Activated naive CD4-positive, alpha-beta T cell treated with anti-CD3 and anti-CD28 coated beads, Interleukin-2, amount 50 U/mL, for 72 hours (primary cell): ENCODE measurements around the gene AMDHD1. TPM values are rescaled to one million over a fixed set of nuclear protein-coding genes. Genes with fewer than 3 reads are reported as not detected.

Experiments used
- ATAC-seq, 2 donors: fragments of 150-1000 bp; cut with Tn5 transposase; 2 replicates each; pipeline ENCODE4 v1.10.0; 2021; ENCODE audit warnings: mild to moderate bottlenecking in 2 of 2, moderate library complexity in 2 of 2
- DNase-seq, 2 donors: peaks; one replicate each; pipeline ENCODE4 v3.0.0; 2021 to 2022; ENCODE audit warnings: low spot score in 2 of 2
- H3K27ac Mint-ChIP-seq, 2 donors: one replicate each; pipeline ENCODE4 v1.8.0; 2022; ENCODE audit warnings: mild to moderate bottlenecking in 2 of 2, mixed read lengths in 2 of 2
- H3K36me3 Mint-ChIP-seq, 2 donors: one replicate each; pipeline ENCODE4 v1.8.0; 2022; ENCODE audit warnings: mixed read lengths in 2 of 2
- H3K9me3 Mint-ChIP-seq, 2 donors: one replicate each; pipeline ENCODE4 v1.8.0; 2022; ENCODE audit warnings: mixed read lengths in 2 of 2
- total RNA-seq, 2 donors: library from RNA; stranded (reverse); gene quantifications; one replicate each; pipeline ENCODE4 v1.2.3, GENCODE V29; 2022

Gene AMDHD1
- total RNA-seq, 2 donors from 2014 or later: 0.32 to 0.99 TPM

DNA sequence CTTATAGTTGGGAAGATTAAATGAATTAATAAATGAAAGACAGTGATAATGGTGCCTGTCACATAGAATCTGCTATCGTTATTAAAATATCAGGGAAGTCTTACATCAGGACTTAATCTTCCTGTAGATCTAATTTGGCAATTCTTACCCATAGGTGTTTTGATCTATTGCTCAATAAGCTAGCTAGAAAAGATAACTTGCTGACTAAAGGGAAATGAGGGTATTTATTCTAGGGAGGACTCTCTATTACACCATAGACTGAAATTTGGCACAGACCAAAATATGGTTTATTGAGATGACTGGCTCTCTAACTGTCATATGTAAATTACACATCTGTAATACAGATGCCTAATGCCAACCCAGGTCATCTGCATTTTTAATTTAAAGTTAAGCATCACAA is 41.6 kb downstream of the AMDHD1 start:
- ATAC-seq (no peak), DNase-seq (no peak)
- no peak overlapping the region for H3K27ac Mint-ChIP-seq
- H3K36me3 Mint-ChIP-seq: no peaks in the 10 kb centered on the region
- H3K9me3 Mint-ChIP-seq: no peaks in the 10 kb centered on the region

DNA sequence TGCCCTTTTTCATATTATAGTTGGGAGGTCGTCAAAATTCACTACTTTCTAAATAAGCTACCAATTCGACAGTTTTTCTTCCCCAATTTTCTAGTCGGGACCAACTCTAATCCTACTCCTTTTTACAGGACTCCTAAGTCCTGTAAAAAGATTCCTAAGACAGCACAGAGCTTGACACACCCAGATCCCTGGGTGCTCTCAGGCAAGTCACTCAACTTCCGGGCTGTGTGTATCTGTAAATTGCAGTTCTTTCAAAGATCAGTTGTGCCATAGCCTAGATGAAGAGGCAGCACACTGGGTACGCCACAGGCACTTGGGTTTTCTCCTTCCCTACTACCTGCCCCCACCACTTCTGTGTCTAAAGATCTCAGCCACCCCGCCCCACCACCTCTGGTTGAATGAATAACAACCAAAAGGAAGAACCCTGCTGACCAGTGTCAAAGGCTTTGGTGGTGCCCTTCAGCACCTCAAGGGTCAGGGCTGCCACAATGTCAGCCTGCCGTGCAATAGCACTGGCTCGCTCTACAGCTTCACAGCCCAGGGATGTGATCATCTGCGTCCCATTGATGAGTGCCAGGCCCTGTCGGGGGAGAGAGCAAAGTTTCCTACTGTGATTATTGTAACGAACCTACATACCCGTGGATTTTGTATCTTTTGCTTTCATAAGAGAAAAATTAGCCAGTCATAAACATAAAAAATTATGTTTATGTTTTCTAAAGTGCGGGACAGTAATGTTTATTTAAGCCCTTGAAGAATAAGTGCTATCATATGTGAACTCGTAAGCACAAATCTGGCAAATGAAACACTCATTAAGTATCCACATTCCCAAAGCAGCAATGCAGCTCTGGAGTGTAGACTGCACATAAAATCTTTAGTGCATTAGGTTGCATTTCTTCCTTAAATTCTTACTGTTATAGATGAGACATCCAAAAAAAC is 43.8 kb downstream of the AMDHD1 start:
- no peak overlapping the region for H3K27ac Mint-ChIP-seq
- no peaks in the 10 kb centered on the region for H3K36me3 Mint-ChIP-seq
- ATAC-seq: no peak
- no peak for DNase-seq
- no peaks in the 10 kb centered on the region for H3K9me3 Mint-ChIP-seq

DNA sequence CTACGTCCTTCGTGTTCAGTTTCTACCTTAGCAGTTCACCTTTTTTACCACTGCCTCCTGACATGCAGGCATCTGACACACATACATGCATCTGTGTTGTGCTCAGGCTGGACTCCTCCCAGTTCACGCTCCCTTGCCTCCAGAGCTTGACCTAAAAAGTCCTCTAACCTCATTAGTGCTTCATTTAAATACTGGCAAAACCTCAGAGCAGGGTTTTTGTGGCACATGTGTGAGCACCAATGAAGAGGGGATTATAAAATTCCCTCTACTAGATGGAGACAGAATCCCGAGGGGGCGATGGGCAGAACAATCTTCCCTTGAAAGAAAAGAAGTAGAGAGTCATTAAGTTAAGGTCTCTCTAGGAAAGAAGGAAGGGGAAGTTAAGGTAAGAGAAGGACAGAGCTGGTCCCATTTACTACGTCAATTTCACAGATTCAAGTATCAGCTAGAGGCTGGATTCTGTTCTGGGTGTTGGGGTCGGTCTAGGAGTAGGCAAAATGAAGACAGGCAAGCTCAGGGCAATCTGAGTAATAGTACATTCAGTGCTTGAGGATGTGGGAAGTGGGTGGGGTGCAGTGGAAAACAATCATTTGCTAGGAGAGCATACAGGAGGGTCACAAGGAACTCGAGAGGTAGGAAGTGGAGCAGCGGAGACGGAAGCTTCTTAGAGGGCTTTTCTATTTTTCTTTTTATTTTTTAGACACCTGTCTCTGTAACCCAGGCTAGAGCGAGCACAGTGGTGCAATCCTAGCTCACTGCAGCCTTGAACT is 45.6 kb downstream of the AMDHD1 start:
- Mint-ChIP-seq H3K9me3 (no peaks in the 10 kb centered on the region), H3K36me3 (no peaks in the 10 kb centered on the region), H3K27ac (peak overlapping the region in 1 of 2 donors; percentile 27)
- DNase-seq (no peak), ATAC-seq (no peak)

DNA sequence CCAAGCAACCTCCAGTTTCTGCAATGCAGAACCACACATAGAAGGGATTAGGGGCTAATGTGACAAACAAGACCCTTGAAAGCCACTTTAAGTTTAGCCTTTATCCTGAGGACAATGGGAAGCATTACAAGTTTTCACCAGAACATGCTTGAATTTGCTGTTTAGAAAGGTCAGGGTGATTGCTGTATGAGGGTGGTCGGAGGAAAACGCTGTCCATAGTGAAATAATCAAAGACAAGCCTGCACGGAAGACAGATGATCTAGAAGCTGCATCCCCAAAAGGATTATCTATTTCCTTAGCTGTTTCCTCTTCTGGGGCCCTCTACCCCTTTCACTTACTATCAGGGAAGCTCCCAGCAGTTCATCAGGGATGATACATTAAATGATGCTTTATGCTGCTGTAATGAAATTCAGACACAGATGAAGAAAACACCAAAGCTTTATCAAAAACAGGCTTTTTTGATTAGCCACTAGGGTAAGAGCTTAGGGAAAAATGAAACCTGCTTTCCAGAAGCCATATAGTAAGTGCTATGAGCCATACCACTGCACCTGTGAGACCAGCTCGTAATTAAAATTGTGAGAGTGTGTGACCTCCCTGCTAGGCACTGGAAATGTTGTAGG is 46.5 kb downstream of the AMDHD1 start:
- no peak overlapping the region for H3K27ac Mint-ChIP-seq
- H3K9me3 Mint-ChIP-seq: no peaks in the 10 kb centered on the region
- ATAC-seq (no peak), DNase-seq (no peak)
- H3K36me3 Mint-ChIP-seq: no peaks in the 10 kb centered on the region

DNA sequence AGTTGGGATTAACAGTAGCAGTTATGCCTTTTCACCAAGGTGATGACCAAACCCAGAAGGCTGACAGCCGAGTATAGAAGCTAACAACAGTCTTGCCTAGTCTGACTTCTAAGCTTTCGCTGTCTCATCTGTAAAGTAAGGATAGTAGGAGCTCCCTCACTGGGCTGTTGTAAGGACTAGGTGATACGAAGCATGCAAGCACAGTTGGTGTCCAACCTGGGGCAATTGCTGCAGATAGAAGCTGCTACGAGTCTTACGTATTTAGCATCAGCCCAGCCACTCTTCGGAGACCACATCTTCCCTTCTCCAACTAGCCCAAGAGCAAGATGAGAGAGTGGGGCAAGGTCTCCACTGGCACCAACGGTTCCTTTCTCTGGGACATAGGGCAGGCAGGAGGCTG is 47.0 kb downstream of the AMDHD1 start:
- ATAC-seq (no peak), DNase-seq (no peak)
- Mint-ChIP-seq H3K27ac (peak overlapping the region in 1 of 2 donors; percentile 7), H3K36me3 (no peaks in the 10 kb centered on the region), H3K9me3 (no peaks in the 10 kb centered on the region)

DNA sequence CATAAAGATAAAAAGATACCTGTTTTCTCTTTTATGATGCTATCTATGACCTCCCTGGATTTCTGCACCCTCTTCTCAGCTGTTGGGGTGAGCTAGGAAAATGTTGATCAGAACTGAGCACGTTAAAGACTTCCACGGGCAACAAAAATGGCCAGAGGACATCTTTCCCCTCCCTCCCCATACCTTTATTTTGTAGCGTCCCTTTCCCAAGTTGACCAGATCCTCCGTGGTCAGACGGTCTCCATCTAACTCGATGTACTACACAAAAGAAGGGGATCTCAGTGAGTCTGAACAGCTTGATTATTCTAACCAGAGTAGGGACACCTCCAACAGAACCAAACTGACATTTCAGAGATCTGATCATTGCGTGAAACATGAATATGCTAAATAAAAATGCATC is 50.8 kb downstream of the AMDHD1 start:
- no peak for DNase-seq
- no peak overlapping the region for H3K27ac Mint-ChIP-seq
- H3K36me3 Mint-ChIP-seq: no peaks in the 10 kb centered on the region
- no peaks in the 10 kb centered on the region for H3K9me3 Mint-ChIP-seq
- no peak for ATAC-seq

DNA sequence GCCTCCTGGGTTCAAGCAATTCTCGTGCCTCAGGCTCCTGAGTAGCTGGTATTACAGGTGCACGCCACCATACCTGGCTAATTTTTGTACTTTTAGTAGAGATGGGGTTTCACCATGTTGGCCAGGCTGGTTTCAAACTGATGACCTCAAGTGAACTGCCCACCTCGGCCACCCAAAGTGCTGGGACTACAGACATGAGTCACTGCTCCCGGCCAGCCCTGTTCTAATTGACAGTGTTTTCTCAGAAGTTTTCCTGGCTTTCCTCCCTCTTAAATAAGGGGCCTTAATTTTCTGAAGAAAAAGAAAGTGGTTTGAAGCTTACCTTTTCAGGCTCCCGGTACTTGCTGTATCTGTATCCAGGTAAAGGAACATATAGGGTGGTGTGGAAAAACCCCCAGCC is 51.3 kb downstream of the AMDHD1 start:
- Mint-ChIP-seq H3K9me3 (no peaks in the 10 kb centered on the region), H3K36me3 (no peaks in the 10 kb centered on the region), H3K27ac (no peak overlapping the region)
- ATAC-seq: no peak
- no peak for DNase-seq

DNA sequence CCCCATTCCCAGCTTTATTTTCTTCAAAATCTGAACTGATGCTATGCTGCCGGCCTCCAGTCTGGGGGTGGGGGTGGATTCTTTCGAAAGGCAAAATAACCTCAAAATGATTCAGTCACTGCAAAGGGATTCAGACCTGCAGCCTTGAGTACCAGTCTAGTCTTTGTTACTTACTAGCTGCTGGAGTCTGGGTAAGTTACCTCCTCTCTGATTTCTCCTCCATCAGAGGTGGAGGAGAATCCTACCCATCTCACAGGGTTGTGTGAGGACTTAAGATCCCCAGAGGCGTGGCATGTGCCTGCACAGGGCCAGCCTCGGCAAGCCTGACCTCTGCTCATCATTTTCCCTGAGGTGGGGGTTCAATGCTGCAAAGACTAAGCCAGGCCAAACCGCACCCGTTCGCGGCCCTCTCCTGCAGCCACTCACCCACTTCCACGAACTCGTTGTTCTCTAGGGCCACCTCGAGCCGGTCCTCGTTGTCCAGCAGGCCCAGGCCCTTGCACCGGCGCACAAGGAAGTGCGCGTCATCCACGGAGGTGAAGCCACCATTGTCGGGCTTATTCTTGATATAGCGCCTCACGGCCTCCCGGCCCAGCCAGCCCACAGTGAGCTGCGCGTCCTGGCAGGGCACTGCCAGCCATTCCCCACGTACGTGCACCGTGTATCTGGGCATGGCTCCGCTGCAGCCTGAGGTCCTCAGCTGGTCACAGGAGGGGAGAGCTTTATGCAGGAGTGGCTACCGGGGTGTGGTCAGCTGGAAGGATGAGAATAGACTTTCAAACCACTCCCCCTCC is 52.3 kb downstream of the AMDHD1 start:
- DNase-seq (no peak), ATAC-seq (no peak)
- H3K36me3 Mint-ChIP-seq: no peaks in the 10 kb centered on the region
- no peak overlapping the region for H3K27ac Mint-ChIP-seq
- H3K9me3 Mint-ChIP-seq: no peaks in the 10 kb centered on the region

DNA sequence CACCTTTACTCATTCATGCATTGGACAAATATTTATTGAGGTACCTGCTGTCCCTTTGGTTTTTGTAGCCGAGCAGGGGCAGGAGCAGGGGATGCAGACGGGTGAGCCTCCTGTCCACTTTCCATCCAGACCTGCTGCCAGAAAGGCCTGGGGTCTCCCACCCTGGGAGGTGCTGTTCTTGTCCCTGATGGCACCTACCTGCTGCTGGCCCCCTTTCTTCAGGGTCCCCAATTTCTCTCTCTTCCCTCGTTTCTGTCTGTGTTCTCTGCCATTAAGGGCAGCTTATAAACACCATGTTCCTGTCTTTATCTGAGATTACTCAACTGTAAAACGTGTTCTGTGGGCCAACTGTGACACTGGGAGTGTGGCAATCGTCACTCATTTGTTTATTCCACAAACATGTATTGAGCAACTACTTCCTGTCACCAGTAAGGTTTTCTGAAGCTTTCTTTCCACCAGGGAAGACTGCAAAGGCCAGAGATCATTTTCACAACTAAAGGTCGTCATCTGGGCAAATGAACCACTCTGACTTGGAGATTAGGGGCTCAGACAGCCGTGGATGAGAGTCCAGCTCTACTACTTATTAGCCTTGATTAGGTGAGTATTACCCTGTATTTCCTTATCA is 53.0 kb downstream of the AMDHD1 start, which contains the start of gene HAL:
Gene HAL (minus strand): TSS at position 311 of the 625 bp plus-strand sequence. CDS start 434 bp downstream, outside the sequence.
- H3K36me3 Mint-ChIP-seq: no peaks in the 10 kb centered on the region
- H3K9me3 Mint-ChIP-seq: no peaks in the 10 kb centered on the region
- DNase-seq (no peak), ATAC-seq (no peak)
- no peak within 1 kb of the TSS for H3K27ac Mint-ChIP-seq

DNA sequence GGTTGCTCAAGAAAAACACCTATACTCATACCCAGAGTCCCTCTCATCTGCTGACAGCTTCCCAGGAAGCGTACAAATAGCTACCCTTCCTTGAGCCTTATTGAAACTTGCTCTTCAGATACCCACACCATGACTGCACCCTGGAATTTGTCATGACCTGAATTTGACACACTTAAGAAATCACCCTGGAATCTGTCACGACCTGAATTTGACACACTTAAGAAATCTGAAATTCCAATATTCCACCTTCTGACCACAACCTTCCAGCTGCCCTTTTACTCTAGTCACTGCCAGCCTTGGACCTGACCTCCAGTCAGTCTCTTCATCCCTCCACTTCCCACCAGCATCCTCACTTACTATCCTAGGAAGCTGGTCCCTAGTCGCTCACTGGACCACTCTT is 54.1 kb downstream of the AMDHD1 start:
- Mint-ChIP-seq H3K36me3 (no peaks in the 10 kb centered on the region), H3K9me3 (no peaks in the 10 kb centered on the region), H3K27ac (no peak overlapping the region)
- ATAC-seq: no peak
- DNase-seq: no peak

DNA sequence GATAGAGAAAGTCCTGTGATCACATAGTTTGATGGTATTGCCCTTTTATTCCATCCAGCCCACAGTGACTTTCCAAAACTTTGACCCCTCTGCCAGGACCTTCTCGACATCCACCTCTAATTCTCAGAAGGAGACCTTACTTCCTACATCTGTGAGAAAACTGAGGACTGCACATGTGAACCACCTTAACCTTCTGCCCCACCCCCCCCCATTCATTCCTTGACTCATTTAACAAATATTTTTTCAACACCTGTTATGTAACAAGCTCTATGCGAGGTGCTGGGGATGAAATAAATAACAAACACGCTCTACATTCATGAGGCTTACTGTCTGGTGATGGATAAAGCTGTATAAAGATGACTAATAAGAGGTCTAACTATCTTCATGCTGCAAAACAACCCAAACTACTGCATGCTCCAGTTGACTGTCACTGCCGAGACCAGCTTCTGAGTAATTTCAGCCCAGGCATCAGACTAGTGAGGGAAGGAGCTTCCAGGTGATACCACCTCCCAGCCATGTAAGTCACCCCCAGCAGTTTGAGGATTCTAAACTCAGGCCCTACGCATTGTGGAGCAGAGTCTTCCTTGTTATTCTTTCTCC is 54.9 kb downstream of the AMDHD1 start:
- Mint-ChIP-seq H3K9me3 (no peaks in the 10 kb centered on the region), H3K27ac (peak overlapping the region in 1 of 2 donors; percentile 73), H3K36me3 (no peaks in the 10 kb centered on the region)
- DNase-seq (no peak), ATAC-seq (peak; percentile 30 to 71)

DNA sequence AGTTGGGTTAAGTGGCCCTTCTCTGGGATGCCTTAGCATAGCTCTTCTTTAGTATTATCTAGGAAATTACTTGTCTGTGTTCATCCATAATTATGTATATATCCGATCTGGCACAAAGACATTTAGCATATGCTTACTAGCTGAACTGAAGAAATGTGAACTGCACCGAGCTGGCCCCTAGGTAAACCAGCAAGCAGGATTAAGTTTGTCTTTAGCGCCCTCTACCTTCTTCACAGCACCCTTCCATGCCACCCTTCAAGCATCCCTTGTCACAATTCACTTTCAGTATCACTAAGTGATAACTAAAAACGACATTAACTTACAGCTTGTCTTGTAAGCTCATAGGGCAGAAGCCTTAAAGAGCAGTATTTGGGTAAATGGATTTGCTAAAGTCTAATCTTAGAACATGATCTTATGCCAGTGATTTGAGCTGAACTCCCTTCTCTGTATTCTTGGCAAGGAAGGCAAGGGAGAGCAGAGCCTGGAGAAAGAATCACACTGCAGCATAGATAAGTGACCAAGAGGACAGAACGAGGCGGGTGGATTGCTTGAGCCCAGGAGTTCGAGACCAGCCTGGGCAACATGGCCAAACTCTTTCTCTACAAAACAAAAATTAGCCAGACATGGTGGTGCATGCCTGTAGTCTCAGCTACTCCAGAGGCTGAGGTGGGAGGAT is 55.6 kb downstream of the AMDHD1 start:
- Mint-ChIP-seq H3K36me3 (no peaks in the 10 kb centered on the region), H3K27ac (peak overlapping the region in 1 of 2 donors; percentile 67)
- DNase-seq: peak in 1 of 2 donors; percentile 49

DNA sequence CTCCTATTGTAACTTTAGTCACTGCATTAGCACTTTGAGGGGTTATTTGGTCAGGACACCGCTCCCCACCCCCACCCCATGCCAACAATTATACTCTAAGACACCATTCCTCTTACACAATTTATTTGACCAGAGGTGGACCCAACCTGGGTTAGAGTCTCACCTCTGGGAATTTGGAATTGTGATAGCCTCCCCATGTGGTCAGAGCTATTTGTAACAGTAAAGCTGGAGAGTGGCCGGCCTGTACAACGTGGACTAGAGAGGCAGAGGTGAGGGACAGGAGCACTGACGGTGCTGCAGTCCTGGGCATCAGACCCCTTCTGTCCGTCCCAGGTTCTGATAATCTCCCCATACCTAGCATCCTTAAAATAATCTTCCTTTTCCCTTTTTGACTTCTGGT is 56.4 kb downstream of the AMDHD1 start:
- Mint-ChIP-seq H3K9me3 (no peaks in the 10 kb centered on the region), H3K27ac (no peak overlapping the region), H3K36me3 (no peaks in the 10 kb centered on the region)
- no peak for DNase-seq
- no peak for ATAC-seq

More for the DNA sequence above, 55.6 kb downstream of the AMDHD1 start:
- H3K9me3 Mint-ChIP-seq: no peaks in the 10 kb centered on the region
- ATAC-seq: peak; percentile 92 to 98

DNA sequence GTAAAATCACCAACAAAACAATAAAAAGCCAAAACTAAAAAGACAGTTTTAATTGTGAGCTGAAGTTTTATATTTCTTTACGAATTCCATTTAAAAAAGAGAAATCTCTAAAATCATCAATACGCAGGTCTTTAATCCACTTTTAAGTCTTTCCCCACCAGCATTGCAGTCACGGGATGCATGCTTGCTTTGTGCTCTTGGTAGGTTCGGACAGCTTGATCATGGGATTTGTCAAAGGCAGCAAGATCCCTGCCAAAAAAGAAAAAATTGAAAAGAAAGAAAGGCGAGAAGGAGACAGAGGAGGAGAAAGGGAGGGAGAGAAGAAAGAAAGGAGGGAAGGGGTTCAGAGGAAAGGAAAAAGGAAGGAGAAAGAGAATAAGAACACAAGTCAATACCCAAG is 57.7 kb downstream of the AMDHD1 start:
- peaks cover 8 to 9% of the 10 kb centered on the region in 2 donors for H3K36me3 Mint-ChIP-seq
- DNase-seq (no peak), ATAC-seq (no peak)
- H3K27ac Mint-ChIP-seq: no peak overlapping the region
- H3K9me3 Mint-ChIP-seq: no peaks in the 10 kb centered on the region

DNA sequence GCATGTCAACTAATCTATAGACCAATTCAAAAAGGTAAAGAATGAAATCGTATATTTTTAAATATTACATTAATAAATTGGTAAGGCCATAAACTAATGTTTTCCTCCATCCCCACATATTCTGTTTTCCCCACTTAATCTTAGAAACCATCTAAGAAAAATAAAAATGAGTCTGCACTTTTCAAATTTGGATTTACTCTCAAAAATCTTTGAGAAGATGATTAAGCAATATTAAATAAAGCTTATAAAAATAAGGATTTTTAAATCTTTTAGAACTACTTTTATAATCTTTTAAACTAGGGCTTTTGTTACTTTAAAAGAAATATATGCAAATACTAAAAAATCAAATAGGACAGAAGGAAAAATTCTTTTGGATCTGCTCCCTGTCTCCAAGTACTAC is 63.6 kb downstream of the AMDHD1 start:
- DNase-seq (no peak), ATAC-seq (no peak)
- Mint-ChIP-seq H3K9me3 (no peaks in the 10 kb centered on the region), H3K36me3 (peaks cover 8 to 9% of the 10 kb centered on the region in 2 donors), H3K27ac (no peak overlapping the region)
